ENCODE results near the gene DLGAP4.

DLGAP4 gene

DNA sequence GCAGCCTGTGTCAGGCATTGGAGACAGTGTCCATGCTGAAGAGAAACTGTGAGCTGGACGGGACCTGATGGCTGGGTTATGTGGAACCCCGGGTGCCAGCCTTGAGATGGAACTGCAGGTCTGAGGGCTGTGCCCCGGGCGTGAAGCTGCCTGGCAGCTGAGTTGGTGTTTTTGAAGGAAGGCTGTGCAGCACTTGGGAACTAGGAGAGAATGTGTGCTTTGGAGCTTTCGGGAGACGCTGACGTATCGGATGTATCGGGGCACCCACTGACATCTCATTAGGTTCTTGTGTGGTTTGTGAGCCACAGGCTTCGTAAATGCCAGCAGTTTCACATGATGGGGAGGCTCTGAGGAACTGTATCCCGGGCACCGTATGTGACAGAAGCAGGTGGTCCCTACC lies 2.2 kb downstream of the DLGAP4 start:
- no peak for DNase-seq

DNA sequence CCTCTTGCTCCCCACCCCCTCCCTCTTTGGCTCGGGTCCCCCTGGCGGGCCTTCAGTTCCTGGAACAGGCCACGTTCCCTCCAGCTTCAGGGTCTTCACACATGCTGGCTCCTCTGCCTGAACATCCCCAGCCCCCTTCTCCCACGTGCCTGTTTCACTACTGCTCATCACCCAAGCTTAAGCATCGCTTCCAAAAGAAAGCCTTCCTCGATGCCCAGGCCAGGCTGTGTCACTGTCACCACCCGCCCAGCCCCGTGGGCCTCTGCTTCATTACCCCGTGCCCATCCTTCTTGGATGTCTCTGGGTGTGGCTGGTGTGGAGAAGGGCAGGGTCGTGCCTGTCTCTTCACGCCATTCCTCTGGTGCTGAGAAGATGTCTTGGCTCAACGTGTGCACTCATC lies 2.8 kb downstream of the DLGAP4 start:
- DNase-seq: no peak

DNA sequence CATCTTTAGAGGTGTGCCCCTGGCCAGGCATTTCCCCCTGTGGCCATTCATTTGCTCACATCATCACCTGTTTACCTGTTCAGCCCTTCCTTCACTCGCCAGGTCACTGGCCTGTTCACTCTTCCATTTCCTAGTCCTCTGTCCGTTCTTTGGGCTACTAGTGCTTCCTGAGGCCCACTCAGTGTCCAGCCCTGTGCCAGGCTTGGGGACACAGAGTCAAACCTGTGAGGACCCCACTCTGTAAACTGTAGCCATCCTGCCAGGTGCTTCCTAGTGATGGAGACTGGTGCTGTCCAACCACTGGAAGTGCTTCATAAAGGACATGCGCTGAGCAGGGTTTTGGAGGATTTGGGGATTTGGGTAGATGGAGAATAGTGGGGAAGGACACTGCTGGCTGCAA lies 3.5 kb downstream of the DLGAP4 start:
- no peak for DNase-seq

DNA sequence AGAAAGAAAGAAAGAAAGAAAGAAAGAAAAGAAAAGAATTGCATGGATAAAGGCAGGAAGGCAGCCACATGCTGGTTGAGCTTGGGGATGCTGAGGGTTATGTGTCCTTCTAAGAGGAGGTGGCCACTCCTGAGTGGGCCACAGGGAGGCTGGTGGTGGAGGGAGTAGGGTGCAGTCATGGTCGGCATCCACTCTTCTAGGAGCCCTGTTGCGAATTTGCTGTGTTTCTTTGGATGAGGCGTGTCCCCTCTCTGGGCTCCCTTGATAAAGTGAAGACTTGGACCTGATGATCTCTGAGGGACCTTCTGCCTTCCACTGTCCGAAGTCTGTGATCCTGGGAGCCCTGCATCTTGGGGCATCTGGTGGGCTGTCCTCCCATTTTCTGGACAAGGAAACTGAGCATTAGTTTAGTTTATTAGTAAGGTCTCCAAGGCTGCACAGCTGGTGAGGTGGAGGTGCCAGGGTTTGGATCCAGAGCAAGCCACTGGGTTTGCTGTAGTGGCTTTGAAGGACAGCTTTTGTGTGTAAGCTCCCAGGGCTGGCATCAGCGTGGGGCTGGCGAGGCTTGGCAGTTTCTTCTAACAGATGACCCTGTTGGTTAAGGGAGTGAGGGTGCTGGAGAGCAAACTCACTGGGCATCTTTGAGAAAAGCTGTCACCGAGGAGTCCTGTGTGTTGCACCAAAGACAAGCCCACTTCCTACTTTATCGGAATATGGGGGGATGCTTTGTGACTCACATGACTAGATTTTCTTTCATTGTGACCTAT lies 4.3 kb downstream of the DLGAP4 start:
- DNase-seq: no peak

DNA sequence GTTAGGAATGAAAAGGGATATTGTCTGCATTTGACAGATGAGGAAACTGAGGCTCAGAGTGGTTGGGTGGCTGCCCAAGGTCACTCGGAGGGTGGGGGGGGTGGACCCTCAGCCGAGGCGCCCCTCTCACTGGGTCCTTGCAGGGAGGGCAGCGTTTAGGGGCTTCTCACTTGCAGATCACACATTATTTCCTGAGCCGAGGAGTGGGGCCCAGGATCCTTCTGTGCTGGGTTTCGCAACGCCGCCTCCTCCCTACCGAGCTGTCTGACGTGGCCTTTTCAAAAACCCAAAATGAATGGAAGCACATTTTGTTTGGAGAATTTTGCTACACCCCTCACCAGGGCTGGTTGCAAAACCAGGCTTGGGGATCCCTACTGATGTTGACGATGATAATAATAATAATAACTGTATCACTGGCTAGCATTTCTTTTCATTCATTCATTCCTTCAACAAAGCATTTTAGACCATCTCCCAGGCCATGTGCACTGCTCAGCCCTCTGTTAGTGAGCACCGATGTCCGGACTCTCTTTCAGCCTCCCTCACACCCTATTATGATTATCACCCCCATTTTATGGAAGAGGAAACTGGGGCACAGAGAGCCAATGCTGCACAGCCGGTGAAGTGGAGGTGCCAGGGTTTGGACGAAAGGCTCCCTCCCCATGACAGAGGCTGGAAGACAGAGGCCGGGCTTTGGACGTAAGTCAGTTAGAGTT lies 5.2 kb downstream of the DLGAP4 start:
- DNase-seq: peak in 1 of 4 experiments; percentile 19

DNA sequence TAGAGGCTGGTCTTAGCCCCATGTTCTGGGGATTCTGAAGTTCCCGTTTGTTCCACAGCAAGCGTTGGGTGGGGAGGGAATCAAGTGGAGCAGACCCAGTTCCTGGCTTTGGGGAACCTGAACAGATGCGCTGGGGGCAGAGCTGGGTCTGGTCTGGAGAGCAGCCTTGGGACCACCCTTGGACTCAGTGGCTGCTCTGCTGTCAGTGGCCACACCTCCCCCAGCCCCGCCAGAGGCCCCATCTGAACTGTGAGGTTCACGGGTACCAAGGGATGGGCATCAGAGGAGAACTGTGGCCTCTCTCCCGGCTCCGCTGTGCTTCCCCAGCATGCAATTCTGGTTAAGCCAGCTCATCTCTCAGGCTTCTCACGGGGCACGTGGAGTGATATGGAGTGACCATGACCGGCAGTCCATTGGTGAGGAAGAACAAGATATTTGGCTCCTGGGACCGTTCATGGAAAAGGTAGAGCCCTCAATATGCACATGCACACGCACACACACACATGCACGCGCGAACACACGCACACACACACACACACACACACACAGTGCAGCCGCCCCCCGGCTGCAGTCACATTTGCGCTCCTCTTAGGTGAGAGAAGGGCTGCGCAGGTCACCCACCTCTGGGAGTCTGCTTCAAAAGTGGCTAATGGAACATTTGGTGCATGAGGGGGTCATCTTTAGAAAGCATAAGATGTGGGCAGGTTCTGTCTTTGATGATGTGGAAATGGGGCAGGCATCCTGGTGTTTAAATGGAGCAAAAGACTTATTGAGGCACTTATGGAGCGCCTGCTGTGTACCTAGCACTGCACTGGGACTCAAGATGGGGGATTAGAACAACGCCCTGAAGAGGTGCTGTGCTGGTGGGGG lies 6.0 kb downstream of the DLGAP4 start:
- DNase-seq: no peak

DNA sequence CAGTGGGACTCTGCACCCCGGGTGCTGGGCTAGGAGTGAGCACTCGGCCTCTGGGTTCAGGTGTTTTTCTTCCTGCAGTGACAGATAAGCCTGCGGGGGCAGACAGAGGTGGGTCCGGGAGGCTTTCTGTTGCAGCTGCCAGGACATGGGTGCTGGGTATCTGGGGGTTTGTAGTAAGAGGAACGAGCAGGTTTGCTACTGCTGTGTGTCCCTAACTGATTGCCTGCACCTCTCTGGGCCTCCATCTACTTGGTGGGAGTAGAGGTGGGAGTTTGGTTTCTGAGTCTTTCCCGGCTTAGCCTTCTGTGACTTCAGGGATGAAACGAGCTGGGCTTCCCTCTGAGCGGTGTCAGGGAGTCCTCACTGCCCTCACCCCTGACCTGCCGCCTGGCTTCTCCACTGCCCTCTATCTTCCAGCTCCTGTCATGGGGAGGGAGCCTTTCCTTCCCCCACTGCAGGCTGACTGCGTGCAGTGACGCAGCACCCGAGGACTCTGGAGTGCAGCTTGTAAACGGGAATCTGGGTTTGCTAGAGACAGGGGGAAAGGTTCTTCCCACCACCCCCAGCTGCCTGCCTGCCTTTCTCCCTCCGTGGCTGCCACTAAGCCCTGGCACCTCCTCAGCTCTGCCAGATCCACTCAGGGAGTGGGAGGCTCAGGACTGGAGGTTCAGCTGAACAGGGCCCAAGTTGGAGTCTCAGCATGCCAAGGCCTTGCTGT lies 6.7 kb downstream of the DLGAP4 start:
- DNase-seq: no peak

DNA sequence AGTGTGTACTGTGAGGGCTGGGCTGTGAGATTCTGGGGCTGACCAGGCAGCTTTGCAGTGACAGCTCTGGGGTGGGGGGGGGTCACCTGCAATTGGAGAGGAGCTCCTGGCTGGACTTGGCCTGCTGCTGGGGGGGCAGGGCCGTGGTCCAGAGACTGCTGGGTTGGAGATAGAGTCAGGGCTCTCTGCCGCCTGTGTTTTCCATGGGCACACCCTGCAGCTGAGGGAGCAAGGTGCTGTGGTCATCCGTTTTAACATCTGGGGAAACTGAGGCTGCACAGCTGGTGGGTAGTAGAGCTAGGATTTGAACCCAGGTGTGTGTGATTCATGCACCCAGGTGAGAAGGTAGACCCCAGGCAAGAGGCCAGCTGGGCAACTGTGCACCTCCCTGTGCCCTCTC lies 7.3 kb downstream of the DLGAP4 start:
- no peak for DNase-seq

DNA sequence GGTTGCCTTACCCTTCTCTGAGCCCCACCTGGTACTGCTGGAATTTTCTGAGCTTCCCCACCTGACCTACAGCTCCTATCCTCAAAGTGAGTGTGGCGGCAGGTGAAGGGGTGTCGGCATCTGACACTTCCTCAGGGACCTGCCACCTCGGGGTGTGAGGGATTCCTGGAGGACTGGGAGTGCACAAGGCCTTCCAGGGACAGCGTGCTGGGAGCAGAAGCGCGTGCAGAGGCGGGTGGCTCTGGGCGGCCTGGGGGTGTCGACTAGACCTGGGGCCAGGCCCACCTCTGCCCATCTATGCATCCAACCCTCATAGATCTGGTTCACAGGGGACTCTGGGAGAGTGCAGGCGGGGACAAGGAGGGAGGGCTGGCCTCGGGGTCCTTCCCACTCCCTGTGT lies 7.8 kb downstream of the DLGAP4 start:
- DNase-seq: no peak

DNA sequence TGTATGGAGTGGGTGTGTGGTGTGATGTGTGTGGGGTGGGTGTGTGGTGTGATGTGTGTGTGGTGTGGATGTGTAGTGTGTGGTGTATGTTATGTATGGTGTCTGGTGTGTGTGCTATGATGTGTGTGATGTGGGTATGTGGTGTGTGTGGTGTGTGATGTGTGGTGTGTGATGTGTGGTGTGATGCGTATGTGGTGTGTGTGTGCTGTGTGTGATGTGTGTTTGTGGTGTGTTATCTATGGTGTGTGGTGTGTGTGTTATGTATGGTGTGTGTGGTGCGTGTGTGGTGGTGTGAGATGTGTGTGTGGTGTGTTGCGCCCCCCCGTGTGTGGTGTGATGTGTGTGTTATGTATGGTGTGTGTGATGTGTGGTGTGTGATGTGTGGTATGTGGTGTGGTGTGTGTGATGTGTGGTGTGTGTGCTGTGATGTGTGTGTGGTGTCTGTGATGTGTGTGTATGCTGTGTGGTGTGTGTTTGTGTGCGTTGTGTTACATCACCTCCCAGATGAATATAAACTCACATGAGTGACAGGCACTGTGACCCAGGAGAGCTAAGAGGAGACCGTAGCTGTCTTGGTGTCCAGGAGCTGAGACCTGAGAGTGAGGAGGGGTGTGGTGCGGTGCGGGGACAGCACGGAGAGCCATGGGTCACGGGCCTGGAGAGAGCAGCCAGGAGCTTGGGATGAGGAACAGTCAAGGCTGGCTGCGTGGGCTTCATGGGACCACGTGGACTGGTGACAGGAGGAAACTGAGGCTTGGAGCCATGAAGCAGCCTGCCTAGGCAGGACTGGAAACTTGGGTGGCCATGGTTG lies 8.8 kb downstream of the DLGAP4 start:
- DNase-seq: no peak

DNA sequence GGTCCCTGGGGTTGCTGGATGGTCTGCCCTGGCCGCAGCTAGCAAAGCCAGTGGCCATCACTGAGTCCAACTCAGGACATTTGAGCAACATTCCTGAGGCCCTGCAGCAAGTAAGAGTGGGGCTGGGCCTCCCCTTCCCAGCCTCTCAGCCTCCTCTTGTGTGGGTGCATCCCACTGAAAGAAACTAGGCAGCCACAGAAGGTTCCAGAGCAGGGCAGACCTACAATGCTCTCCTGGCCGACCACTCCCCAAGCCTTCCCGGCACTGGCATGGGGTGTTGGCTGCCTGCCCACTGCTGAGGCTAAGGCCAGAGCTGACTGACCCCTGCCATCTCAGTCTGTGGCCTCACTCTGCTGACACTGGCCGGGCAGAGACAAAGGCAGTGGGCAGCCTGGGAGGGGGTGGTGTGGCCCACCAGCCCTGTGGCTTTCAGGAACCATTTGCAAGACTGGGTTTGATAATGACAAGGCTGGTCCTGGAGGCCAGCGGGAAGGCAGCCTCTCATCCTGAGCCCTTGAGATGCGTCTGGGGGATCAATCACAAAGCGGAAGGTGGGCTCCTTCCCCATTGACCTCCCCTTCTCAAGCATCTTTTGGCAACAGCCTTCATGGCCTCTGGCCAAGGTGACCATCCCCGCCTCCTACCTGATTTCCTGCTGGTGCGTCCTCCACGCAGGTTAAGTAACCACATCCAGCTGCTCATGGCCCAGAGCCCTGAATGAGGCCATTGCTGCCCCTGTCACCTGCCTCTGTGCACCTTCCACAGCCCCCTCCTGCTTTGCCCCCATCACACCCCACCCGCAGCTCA lies 9.6 kb downstream of the DLGAP4 start:
- no peak for DNase-seq

DNA sequence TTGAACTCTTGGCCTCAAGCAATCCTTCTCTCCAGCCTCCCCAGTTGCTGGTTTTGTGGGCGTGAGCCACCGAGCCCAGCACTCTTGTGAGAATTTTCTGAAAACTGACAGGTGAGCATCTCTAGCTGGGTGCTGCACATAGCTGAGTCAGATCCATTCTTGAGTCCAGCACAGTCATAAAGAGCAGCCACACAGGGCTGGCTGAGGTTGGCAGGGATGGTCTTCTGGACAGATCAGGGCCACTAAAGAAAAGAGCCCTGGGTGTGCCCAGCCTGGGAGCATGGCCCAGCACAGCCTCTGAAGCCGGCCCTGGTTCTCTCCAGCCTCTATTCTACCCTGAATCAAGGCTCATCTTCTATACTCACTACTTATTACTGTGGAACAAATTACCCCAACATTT lies 11.5 kb downstream of the DLGAP4 start:
- DNase-seq: no peak

DNA sequence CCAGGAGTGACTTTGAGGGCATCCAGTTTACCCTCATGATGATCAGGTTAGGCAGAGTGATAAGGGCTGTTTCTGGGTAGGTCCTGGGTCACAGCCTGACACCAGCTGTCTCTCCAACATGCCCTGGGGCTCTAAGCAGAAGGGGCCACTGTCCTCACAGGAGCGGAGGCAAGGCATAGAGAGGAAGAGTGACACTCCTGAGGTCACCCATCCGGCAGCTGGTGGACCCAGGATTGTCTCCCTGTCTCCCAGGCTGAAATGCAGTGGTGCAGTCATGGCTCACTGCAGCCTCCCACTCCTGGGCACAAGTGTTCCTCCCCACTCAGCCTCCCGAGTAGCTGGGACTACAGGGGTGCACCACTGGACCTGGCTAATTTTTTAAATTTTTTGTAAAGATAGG lies 12.0 kb downstream of the DLGAP4 start:
- no peak for DNase-seq

DNA sequence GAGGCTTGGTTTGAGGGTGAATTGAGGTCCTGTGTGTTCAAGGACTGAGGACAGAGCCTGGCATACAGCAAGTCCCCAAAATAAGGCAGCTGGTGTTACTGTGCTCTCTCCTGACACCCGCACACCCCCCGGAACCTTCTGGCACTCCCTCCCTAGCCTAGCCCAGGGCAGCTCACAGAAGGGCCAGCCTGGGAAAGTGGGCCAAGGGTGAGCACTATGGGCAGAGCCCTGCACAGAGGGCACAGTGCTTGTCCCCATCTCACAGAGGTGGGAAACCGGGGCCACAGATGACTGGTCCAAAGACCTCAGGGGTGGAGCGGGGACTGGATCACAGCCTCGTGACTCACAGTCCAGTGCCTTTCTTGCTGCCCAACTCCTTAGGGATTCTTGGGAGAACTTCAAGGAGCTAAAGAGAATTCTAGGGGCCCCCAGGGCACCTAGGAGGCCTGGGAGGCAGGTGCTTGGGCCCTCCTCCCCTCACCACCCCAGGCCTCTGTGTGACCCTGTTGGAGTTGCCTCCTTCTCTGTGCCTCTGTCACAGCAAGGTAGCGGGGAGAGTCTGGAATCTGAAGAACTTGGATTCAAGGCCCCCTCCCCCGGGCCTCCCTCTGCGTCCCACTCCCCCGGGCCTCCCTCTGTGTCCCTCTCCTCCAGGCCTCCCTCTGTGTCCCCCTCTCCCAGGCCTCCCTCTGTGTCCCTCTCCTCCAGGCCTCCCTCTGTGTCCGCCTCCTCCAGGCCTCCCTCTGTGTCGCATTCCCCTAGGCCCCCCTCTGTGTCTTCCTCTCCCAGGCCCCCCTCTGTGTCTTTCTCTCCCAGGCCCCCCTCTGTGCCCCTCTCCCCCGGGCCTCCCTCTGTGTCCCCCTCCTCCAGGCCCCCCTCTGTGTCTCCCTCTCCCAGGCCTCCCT lies 13.5 kb downstream of the DLGAP4 start:
- no peak for DNase-seq

DNA sequence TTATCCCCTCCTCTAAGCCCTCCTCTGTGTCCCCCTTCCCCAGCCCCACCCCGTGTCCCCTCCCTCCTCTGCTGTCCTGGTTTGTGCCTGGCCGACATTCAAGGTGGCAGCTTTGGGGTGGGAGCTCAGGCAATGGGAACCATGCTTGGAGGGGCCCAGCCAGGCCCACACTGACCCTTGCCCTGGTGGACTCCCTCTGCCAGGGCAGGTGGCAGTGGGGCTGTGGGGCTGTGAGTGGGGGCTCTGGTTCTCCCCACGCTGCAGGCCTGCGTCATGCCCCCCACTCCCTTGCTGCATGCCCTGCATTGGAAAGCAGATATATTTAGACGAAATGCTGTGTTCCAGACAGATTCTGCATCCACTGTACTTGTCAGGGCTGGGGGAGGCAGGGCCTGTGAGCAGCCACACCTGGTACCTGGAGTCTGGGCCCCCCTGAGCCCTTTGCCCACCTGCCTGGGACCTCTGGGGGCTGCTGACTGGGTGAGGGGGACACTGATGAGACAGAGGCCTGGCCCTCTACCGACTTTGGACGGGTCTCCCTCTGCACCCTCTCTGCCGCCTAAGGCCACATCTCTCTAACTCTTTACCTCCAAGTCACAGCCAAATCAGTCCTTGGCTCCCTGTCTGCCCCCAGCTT lies 14.2 kb downstream of the DLGAP4 start:
- no peak for DNase-seq

DNA sequence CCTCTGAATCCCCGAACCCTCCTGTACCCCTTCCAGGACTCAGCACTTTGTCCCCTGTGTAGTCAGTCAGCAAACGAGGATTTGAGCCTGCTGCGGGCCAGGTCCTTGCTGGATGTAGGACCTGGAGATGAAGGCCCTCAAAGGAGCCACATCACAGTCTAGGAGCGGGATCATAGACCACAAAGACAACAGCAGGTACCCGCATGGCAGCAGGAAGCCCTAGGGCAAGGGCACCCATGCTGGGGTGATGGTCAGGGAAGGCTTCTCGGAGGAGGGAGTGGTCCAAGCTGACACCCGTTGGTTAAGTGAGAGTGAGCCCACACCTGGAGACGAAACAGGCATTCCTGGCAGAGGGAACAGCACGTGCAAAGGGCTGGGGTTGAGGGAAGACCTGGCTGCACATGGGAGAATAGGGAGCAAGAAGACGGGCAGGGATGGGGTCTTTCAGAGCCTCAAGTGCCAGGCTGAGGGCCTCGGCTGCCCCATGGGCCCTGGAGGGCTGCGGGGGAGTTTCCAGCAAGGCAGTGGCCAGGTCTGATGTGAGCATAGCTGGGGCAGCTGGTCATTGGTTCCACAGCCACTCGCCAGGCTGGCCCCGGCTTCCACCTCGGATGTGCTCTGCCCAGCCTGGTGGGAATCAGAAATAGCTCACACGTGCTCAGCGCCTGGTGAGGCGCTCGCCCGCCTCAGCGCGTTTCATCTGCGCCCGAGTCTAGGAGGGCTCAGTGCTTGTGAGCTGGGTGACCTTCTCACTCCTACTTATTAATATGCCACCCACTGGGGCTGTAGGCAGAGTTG lies 15.0 kb downstream of the DLGAP4 start:
- no peak for DNase-seq

DNA sequence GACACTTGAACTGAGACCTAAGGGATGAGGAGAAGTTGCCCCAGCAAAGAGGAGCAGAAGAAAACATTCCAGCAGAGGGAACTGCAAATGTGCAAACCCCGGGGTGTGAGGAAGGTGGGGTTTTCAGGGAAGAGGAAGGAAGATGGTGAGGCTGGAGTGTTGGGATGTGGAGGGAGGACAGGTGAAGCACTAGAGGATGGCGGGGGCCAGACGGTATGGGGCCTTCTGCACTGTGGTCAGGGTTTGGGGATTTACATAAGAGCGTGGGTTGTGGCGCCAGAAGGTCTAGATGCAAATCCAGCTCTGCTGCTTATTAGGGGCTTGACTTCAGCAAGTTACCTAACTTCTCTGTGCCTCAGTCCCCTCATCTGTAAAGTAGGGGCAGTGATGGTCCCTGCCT lies 16.0 kb downstream of the DLGAP4 start:
- no peak for DNase-seq

DNA sequence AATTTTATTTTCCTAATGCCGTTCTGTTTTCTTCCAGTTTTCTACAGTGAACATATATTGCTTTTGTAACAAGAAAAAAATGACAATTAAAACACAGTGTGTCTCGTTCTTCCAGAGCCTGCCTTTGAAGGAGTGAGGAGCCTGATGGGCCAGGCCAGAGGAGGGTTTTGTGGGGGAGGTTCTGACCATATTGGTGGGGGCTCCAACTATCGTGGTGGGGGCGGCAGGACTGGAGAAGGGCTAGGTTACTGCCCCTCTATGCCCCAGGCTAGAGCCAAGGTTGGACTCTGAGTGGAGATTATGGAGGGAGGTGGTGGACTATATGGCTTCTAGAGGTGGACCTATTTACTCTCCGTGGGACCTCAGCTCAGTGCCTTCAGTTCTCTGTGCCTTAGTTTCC lies 24.0 kb downstream of the DLGAP4 start:
- DNase-seq: no peak

DNA sequence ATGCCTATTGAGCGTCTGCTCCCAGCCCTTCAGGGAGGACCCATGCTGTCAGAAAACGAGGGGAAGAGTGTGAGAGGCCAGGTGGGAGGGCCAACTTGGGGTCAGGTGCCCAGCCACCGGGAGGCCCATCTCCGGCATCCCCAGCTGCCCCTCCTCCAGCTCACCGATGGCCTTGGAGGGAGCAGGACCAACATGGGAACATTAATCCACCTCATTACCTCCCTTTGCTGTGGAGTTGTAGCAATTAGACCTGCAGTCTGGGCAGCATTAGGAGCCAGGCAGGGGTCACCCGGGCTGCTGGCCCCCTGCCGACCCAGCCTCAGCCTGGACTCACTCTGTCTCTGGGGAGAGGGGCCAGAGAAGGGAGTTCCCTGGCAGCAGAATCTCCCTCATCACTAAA lies 25.1 kb downstream of the DLGAP4 start:
- DNase-seq: no peak
